Measurements from ENCODE around the gene SAFB2.

Gene SAFB2

DNA sequence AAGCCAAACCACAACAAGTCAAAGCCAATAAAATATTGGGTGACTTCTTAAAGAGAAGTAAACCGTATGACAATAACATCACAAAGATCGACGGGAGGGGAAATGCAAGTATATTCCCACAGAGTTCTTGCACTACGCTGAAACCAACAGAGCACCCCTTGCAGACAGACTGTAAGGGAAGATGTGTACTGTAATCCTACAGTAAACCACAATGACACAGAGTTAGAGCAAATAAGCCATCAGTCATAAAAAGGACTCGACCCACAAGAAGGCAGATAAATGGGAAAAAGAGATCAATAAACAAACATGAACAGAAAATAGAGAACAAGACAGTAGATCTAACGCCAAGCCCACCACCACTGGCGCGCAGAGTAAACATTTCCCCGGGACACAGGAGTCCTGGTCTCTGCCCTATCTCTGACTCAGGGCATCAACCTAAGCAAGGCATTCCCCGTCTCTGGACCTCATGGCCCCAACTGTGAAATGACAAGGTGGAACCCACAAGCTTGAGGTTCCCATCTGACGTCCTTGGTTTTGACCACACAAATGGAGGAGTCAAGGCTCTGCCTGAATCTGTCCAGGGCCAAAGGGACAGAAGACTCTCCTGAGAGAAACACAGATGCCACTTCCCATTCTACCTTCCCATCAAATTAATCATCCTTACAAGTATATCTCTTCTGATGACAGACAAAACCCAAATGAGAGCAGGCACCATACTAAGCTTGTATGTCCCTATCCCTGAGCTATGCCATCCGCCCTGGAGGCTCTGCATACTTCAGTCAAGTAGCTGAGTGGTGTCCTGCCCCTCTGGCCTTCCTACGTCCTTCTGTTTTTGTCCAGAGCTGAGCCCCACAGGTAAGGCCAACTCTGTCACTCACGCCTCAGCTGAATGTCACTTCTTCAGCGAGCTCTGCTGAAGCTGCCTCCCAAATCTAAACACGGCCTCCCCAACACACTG, 15.0 kb downstream of the SAFB2 start:
- Histone ChIP-seq H3K9me3 (ENCODE audit: low read length) (no peaks in the 10 kb centered on the region), H3K79me2 (ENCODE audit: insufficient read depth, low read length) (0 out of 2 replicates have a peak, but pooled peaks cover 14% of the 10 kb centered on the region), H3K36me3 (ENCODE audit: insufficient read depth, low read length) (peaks cover 91% of the 10 kb centered on the region), H3K4me2 (ENCODE audit: low read length) (no peak overlapping the region), H3K9ac (ENCODE audit: low read length) (no peak overlapping the region), H3K4me1 (ENCODE audit: insufficient read depth, low read length, severe bottlenecking) (no peaks in the 10 kb centered on the region), H3K4me3 (ENCODE audit: low read depth, low read length, poor library complexity, severe bottlenecking) (no peak overlapping the region), H4K20me1 (ENCODE audit: insufficient read depth, low read length) (no peaks in the 10 kb centered on the region), H3K27ac (ENCODE audit: low read depth, low read length, poor library complexity, severe bottlenecking) (no peak overlapping the region), H2AFZ (ENCODE audit: low read length) (no peak overlapping the region), H3K9me2 (ENCODE audit: low read depth, low read length) (no peaks in the 10 kb centered on the region), H3F3A (ENCODE audit: insufficient read depth, low read length) (no peaks in the 10 kb centered on the region), H3K27me3 (ENCODE audit: insufficient read depth, low read length) (no peaks in the 10 kb centered on the region)
- no peak for TF ChIP-seq EZH2 (IDR thresholded peaks at IDR 0.05; ENCODE audit: borderline replicate concordance, low read length)
- TF ChIP-seq, protein P1, sequence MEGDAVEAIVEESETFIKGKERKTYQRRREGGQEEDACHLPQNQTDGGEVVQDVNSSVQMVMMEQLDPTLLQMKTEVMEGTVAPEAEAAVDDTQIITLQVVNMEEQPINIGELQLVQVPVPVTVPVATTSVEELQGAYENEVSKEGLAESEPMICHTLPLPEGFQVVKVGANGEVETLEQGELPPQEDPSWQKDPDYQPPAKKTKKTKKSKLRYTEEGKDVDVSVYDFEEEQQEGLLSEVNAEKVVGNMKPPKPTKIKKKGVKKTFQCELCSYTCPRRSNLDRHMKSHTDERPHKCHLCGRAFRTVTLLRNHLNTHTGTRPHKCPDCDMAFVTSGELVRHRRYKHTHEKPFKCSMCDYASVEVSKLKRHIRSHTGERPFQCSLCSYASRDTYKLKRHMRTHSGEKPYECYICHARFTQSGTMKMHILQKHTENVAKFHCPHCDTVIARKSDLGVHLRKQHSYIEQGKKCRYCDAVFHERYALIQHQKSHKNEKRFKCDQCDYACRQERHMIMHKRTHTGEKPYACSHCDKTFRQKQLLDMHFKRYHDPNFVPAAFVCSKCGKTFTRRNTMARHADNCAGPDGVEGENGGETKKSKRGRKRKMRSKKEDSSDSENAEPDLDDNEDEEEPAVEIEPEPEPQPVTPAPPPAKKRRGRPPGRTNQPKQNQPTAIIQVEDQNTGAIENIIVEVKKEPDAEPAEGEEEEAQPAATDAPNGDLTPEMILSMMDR (IDR thresholded peaks at IDR 0.05; ENCODE audit: low read length): no peak

DNA sequence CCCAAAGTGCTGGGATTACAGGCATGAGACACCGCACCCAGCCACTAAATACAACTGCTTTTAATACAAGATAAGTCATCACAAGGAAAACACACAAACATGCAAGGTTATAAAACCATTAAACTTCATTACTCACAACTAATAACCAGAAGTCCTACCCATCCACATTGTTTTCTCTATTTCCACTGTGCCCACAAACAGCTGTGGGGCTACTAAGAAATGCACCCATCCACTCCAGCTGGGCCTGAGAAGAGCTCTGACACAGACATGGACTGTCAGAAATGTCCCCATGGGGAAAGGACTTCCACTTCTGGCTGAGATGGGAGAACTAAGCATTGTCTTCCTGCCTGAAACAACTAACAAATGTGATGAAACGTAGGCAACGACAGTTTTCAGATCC, 17.2 kb downstream of the SAFB2 start:
- H3K27ac ChIP-seq (ENCODE audit: low read depth, low read length, poor library complexity, severe bottlenecking): no peak overlapping the region
- H3K4me1 ChIP-seq (ENCODE audit: insufficient read depth, low read length, severe bottlenecking): no peaks in the 10 kb centered on the region
- no peaks in the 10 kb centered on the region for H3K27me3 ChIP-seq (ENCODE audit: insufficient read depth, low read length)
- H3K9ac ChIP-seq (ENCODE audit: low read length): no peak overlapping the region
- H3K4me2 ChIP-seq (ENCODE audit: low read length): no peak overlapping the region
- H3K79me2 ChIP-seq (ENCODE audit: insufficient read depth, low read length): 0 out of 2 replicates have a peak, but pooled peaks cover 11% of the 10 kb centered on the region
- H3F3A ChIP-seq (ENCODE audit: insufficient read depth, low read length): no peaks in the 10 kb centered on the region
- TF ChIP-seq, protein P1 (IDR thresholded peaks at IDR 0.05; ENCODE audit: low read length): no peak
- no peak for TF ChIP-seq EZH2 (IDR thresholded peaks at IDR 0.05; ENCODE audit: borderline replicate concordance, low read length)
- H3K9me3 ChIP-seq (ENCODE audit: low read length): no peaks in the 10 kb centered on the region
- no peak overlapping the region for H2AFZ ChIP-seq (ENCODE audit: low read length)
- H3K9me2 ChIP-seq (ENCODE audit: low read depth, low read length): no peaks in the 10 kb centered on the region
- H3K4me3 ChIP-seq (ENCODE audit: low read depth, low read length, poor library complexity, severe bottlenecking): no peak overlapping the region
- peaks cover 94% of the 10 kb centered on the region for H3K36me3 ChIP-seq (ENCODE audit: insufficient read depth, low read length)
- H4K20me1 ChIP-seq (ENCODE audit: insufficient read depth, low read length): no peaks in the 10 kb centered on the region

DNA sequence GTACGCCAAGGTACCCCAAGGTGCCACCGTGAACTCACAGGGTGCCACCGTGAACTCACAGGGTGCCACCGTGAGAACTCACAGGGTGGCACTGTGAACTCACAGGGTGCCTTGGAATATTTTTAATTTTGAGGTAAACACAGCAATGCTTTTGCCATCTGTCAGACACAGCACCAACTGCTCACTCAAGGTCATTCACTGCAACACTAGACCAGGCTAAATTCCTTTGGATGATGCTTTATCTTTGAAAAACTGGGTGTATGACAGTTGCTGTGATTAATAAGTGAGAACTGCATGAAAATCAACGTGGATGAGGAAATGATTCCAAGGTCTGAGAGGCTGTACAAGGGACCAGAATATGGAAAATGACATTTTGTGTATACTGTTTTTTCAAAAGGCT, 18.9 kb downstream of the SAFB2 start:
- Histone ChIP-seq H3K36me3 (ENCODE audit: insufficient read depth, low read length) (peaks cover 94% of the 10 kb centered on the region), H3K9ac (ENCODE audit: low read length) (no peak overlapping the region), H4K20me1 (ENCODE audit: insufficient read depth, low read length) (no peaks in the 10 kb centered on the region), H3K4me3 (ENCODE audit: low read depth, low read length, poor library complexity, severe bottlenecking) (no peak overlapping the region), H3F3A (ENCODE audit: insufficient read depth, low read length) (no peaks in the 10 kb centered on the region), H3K79me2 (ENCODE audit: insufficient read depth, low read length) (0 out of 2 replicates have a peak, but pooled peaks cover 11% of the 10 kb centered on the region), H3K4me2 (ENCODE audit: low read length) (no peak overlapping the region), H3K9me3 (ENCODE audit: low read length) (no peaks in the 10 kb centered on the region), H3K27ac (ENCODE audit: low read depth, low read length, poor library complexity, severe bottlenecking) (no peak overlapping the region), H3K9me2 (ENCODE audit: low read depth, low read length) (no peaks in the 10 kb centered on the region), H2AFZ (ENCODE audit: low read length) (no peak overlapping the region), H3K27me3 (ENCODE audit: insufficient read depth, low read length) (no peaks in the 10 kb centered on the region), H3K4me1 (ENCODE audit: insufficient read depth, low read length, severe bottlenecking) (no peaks in the 10 kb centered on the region)
- TF ChIP-seq EZH2 (IDR thresholded peaks at IDR 0.05; ENCODE audit: borderline replicate concordance, low read length): no peak
- TF ChIP-seq, protein P1 (IDR thresholded peaks at IDR 0.05; ENCODE audit: low read length): no peak
